ENCODE results near the gene SKOR2.

DNA sequence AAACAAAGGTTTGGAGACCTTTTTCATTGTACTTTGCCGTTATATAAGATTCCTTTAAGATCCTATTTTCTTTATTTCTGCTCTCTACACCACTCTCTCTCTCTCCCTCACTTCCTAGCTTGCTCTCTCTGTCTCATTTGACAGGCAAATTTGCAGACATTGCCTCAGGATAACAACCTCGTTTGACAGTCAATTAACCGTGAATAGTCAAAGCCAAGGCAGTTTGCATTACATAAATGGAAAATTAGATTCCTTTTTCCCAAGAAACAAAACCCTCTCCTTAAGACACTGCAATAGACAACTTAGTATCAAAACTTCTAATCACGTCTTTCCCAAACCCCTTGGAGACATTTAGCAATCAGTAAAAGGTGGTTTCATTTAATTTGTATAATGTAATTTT is 7.4 kb downstream of the SKOR2 start:
- TF ChIP-seq, protein P1, sequence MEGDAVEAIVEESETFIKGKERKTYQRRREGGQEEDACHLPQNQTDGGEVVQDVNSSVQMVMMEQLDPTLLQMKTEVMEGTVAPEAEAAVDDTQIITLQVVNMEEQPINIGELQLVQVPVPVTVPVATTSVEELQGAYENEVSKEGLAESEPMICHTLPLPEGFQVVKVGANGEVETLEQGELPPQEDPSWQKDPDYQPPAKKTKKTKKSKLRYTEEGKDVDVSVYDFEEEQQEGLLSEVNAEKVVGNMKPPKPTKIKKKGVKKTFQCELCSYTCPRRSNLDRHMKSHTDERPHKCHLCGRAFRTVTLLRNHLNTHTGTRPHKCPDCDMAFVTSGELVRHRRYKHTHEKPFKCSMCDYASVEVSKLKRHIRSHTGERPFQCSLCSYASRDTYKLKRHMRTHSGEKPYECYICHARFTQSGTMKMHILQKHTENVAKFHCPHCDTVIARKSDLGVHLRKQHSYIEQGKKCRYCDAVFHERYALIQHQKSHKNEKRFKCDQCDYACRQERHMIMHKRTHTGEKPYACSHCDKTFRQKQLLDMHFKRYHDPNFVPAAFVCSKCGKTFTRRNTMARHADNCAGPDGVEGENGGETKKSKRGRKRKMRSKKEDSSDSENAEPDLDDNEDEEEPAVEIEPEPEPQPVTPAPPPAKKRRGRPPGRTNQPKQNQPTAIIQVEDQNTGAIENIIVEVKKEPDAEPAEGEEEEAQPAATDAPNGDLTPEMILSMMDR (IDR thresholded peaks at IDR 0.05): no peak
- no peak for TF ChIP-seq POLR2A (IDR thresholded peaks at IDR 0.05)

Measured in uterus (tissue), 2 donors.